Limb (tissue), 2 donors: ENCODE measurements around the gene ACSS3.
"Not testable (repeated sequence)": the region's sequence is repeated elsewhere in the genome, so short reads cannot be mapped to it uniquely, and the experiment has no call there.

ENCODE experiments used
- DNase-seq, 2 donors: peaks; one replicate each; pipeline ENCODE4 v3.0.0-alpha.2; 2016; ENCODE audit errors: extremely low spot score in 2 of 2

The ACSS3 gene

GRCh38 chr12:81166790-81167189 lies 88.9 kb downstream of the ACSS3 start:
- DNase-seq = no peak

GRCh38 chr12:81167694-81168093 lies 89.8 kb downstream of the ACSS3 start:
- no peak for DNase-seq

- no peak for DNase-seq
These were observed 90.6 kb downstream of the ACSS3 start for GRCh38 chr12:81168445-81168844.

- DNase-seq = no peak
These were observed 92.2 kb downstream of the ACSS3 start for GRCh38 chr12:81170072-81170471.

GRCh38 chr12:81172851-81173250 lies 95.0 kb downstream of the ACSS3 start:
- no peak for DNase-seq

GRCh38 chr12:81174664-81175063 lies 96.8 kb downstream of the ACSS3 start:
- DNase-seq = no peak

- DNase-seq = no peak
These were observed 98.9 kb downstream of the ACSS3 start for GRCh38 chr12:81176796-81177195.

- DNase-seq = no peak
These were observed 103.8 kb downstream of the ACSS3 start for GRCh38 chr12:81181691-81182090.

GRCh38 chr12:81187686-81188085 lies 109.8 kb downstream of the ACSS3 start:
- DNase-seq = no peak

GRCh38 chr12:81196595-81196994 lies 118.7 kb downstream of the ACSS3 start:
- DNase-seq = no peak

GRCh38 chr12:81200561-81200960 lies 122.7 kb downstream of the ACSS3 start:
- not testable (repeated sequence) for DNase-seq

- no peak for DNase-seq
These were observed 125.9 kb downstream of the ACSS3 start for GRCh38 chr12:81203671-81204204.

GRCh38 chr12:81205416-81205815 lies 127.5 kb downstream of the ACSS3 start:
- no peak for DNase-seq

- no peak for DNase-seq
These were observed 128.6 kb downstream of the ACSS3 start for GRCh38 chr12:81206429-81206828.

- DNase-seq = no peak
These were observed 129.3 kb downstream of the ACSS3 start for GRCh38 chr12:81207173-81207572.

GRCh38 chr12:81207664-81208063 lies 129.8 kb downstream of the ACSS3 start:
- DNase-seq = no peak

- peak in 1 of 2 donors; percentile 38 for DNase-seq
These were observed 130.5 kb downstream of the ACSS3 start for GRCh38 chr12:81208187-81208911.

GRCh38 chr12:81209012-81209411 lies 131.1 kb downstream of the ACSS3 start:
- no peak for DNase-seq

- DNase-seq = not testable (repeated sequence)
These were observed 131.9 kb downstream of the ACSS3 start for GRCh38 chr12:81209772-81210225.

GRCh38 chr12:81211306-81211705 lies 133.4 kb downstream of the ACSS3 start:
- DNase-seq = no peak

GRCh38 chr12:81212996-81213696 lies 135.3 kb downstream of the ACSS3 start:
- no peak for DNase-seq

- DNase-seq = no peak
These were observed 138.9 kb downstream of the ACSS3 start for GRCh38 chr12:81216739-81217138.

GRCh38 chr12:81221681-81222080 lies 143.8 kb downstream of the ACSS3 start:
- DNase-seq = no peak
